ENCODE data around the gene SIMC1. TPM values are rescaled to one million over a fixed set of nuclear protein-coding genes. Genes with fewer than 3 reads are reported as not detected.

SIMC1 gene
- total RNA-seq, 1 donor from 2014 or later, result 10.4 TPM

- Histone ChIP-seq H3K4me1 (ENCODE audit: insufficient read depth, low read length) (no peaks in the 10 kb centered on the region), H2AFZ (ENCODE audit: low read depth, low read length) (no peak overlapping the region), H3K27me3 (ENCODE audit: insufficient read depth, low read length) (no peaks in the 10 kb centered on the region), H3K4me2 (ENCODE audit: low read length) (no peak overlapping the region), H3K27ac (ENCODE audit: low read depth, low read length) (no peak overlapping the region), H3K9me3 (ENCODE audit: insufficient read depth, low read depth, low read length) (no peaks in the 10 kb centered on the region), H3K79me2 (ENCODE audit: insufficient read depth, low read length) (peaks cover 87% of the 10 kb centered on the region), H3K9ac (ENCODE audit: low read length) (no peak overlapping the region), H4K20me1 (ENCODE audit: insufficient read depth, low read length) (peaks cover 81% of the 10 kb centered on the region), H3K36me3 (ENCODE audit: insufficient read depth, low read length) (peaks cover 49% of the 10 kb centered on the region), H3K4me3 (ENCODE audit: insufficient read depth, low read depth, low read length) (no peak overlapping the region)
- DNase-seq (ENCODE audit: low read depth), result no peak
- Mint-ChIP-seq H3K4me1 (ENCODE audit: low read depth, unreplicated experiment) (peaks cover 7% of the 10 kb centered on the region), H3K27ac (ENCODE audit: unreplicated experiment) (no peak overlapping the region), H3K9me3 (ENCODE audit: unreplicated experiment) (no peaks in the 10 kb centered on the region), H3K27me3 (ENCODE audit: low read depth, unreplicated experiment) (no peaks in the 10 kb centered on the region), H3K36me3 (ENCODE audit: low read depth, unreplicated experiment) (peaks cover 35% of the 10 kb centered on the region), H3K4me3 (ENCODE audit: unreplicated experiment) (no peak overlapping the region)
- FAIRE-seq, result no peak
- TF ChIP-seq EZH2 (IDR thresholded peaks at IDR 0.05; ENCODE audit: insufficient read depth, low read length), result no peak
- TF ChIP-seq CTCF (IDR thresholded peaks at IDR 0.05; ENCODE audit: insufficient read depth, low read depth, low read length), result no peak
Observed at GRCh38 chr5:176353533-176353932, 115.3 kb downstream of the SIMC1 start.

- Histone ChIP-seq H3K36me3 (ENCODE audit: insufficient read depth, low read length) (peaks cover 34% of the 10 kb centered on the region), H4K20me1 (ENCODE audit: insufficient read depth, low read length) (peaks cover 69% of the 10 kb centered on the region), H3K4me2 (ENCODE audit: low read length) (no peak overlapping the region), H3K27me3 (ENCODE audit: insufficient read depth, low read length) (no peaks in the 10 kb centered on the region), H3K79me2 (ENCODE audit: insufficient read depth, low read length) (peaks cover 89% of the 10 kb centered on the region), H3K9ac (ENCODE audit: low read length) (no peak overlapping the region), H2AFZ (ENCODE audit: low read depth, low read length) (no peak overlapping the region), H3K27ac (ENCODE audit: low read depth, low read length) (no peak overlapping the region), H3K4me3 (ENCODE audit: insufficient read depth, low read depth, low read length) (no peak overlapping the region), H3K9me3 (ENCODE audit: insufficient read depth, low read depth, low read length) (no peaks in the 10 kb centered on the region), H3K4me1 (ENCODE audit: insufficient read depth, low read length) (no peaks in the 10 kb centered on the region)
- Mint-ChIP-seq H3K27ac (ENCODE audit: unreplicated experiment) (no peak overlapping the region), H3K4me1 (ENCODE audit: low read depth, unreplicated experiment) (peaks cover 6% of the 10 kb centered on the region), H3K4me3 (ENCODE audit: unreplicated experiment) (no peak overlapping the region), H3K9me3 (ENCODE audit: unreplicated experiment) (no peaks in the 10 kb centered on the region), H3K27me3 (ENCODE audit: low read depth, unreplicated experiment) (no peaks in the 10 kb centered on the region), H3K36me3 (ENCODE audit: low read depth, unreplicated experiment) (peaks cover 23% of the 10 kb centered on the region)
- no peak for DNase-seq (ENCODE audit: low read depth)
- no peak for FAIRE-seq
- TF ChIP-seq EZH2 (IDR thresholded peaks at IDR 0.05; ENCODE audit: insufficient read depth, low read length) (no peak), CTCF (IDR thresholded peaks at IDR 0.05; ENCODE audit: insufficient read depth, low read depth, low read length) (no peak)
Observed at GRCh38 chr5:176355400-176356178, 117.4 kb downstream of the SIMC1 start.

- no peak overlapping the region for H3K27ac Mint-ChIP-seq (ENCODE audit: unreplicated experiment)
- Histone ChIP-seq H3K4me2 (ENCODE audit: low read length) (no peak overlapping the region), H4K20me1 (ENCODE audit: insufficient read depth, low read length) (peaks cover 70% of the 10 kb centered on the region), H3K36me3 (ENCODE audit: insufficient read depth, low read length) (peaks cover 33% of the 10 kb centered on the region), H3K27me3 (ENCODE audit: insufficient read depth, low read length) (no peaks in the 10 kb centered on the region), H2AFZ (ENCODE audit: low read depth, low read length) (no peak overlapping the region), H3K4me3 (ENCODE audit: insufficient read depth, low read depth, low read length) (no peak overlapping the region), H3K79me2 (ENCODE audit: insufficient read depth, low read length) (peaks cover 90% of the 10 kb centered on the region), H3K9ac (ENCODE audit: low read length) (no peak overlapping the region), H3K9me3 (ENCODE audit: insufficient read depth, low read depth, low read length) (no peaks in the 10 kb centered on the region), H3K27ac (ENCODE audit: low read depth, low read length) (no peak overlapping the region), H3K4me1 (ENCODE audit: insufficient read depth, low read length) (no peaks in the 10 kb centered on the region)
- no peak overlapping the region for H3K4me3 Mint-ChIP-seq (ENCODE audit: unreplicated experiment)
- H3K9me3 Mint-ChIP-seq (ENCODE audit: unreplicated experiment), result no peaks in the 10 kb centered on the region
- peaks cover 23% of the 10 kb centered on the region for H3K36me3 Mint-ChIP-seq (ENCODE audit: low read depth, unreplicated experiment)
- FAIRE-seq (no peak), DNase-seq (ENCODE audit: low read depth) (no peak)
- TF ChIP-seq EZH2 (IDR thresholded peaks at IDR 0.05; ENCODE audit: insufficient read depth, low read length), result no peak
- TF ChIP-seq CTCF (IDR thresholded peaks at IDR 0.05; ENCODE audit: insufficient read depth, low read depth, low read length), result no peak
- H3K27me3 Mint-ChIP-seq (ENCODE audit: low read depth, unreplicated experiment), result no peaks in the 10 kb centered on the region
- H3K4me1 Mint-ChIP-seq (ENCODE audit: low read depth, unreplicated experiment), result peaks cover 6% of the 10 kb centered on the region
Observed at GRCh38 chr5:176356179-176356566, 117.9 kb downstream of the SIMC1 start.
